Hepatocyte (in vitro differentiated cells): ENCODE measurements around the gene GMDS.

Source experiments
- EZH2 ChIP-seq: fragments of 200-600 bp; sonication (generic); IDR thresholded peaks from 2 replicates; pipeline ENCODE4 v1.6.1; 2016; ENCODE audit warnings: antibody characterized with exemption, mild to moderate bottlenecking, borderline replicate concordance
- EZH2phosphoT487 ChIP-seq: fragments of 200-600 bp; sonication (generic); IDR thresholded peaks from one replicate; pipeline ENCODE4 v1.6.1; 2018; ENCODE audit warnings: antibody characterized with exemption, mild to moderate bottlenecking, low read depth, moderate library complexity; ENCODE audit not compliant: unreplicated experiment, severe bottlenecking
- TF ChIP-seq, protein P1 (sequence below): fragments of 200-600 bp; sonication (generic); IDR thresholded peaks from 2 replicates; pipeline ENCODE4 v1.5.1; 2016; ENCODE audit warnings: antibody characterized with exemption, mild to moderate bottlenecking; ENCODE audit not compliant: poor library complexity

DNA sequence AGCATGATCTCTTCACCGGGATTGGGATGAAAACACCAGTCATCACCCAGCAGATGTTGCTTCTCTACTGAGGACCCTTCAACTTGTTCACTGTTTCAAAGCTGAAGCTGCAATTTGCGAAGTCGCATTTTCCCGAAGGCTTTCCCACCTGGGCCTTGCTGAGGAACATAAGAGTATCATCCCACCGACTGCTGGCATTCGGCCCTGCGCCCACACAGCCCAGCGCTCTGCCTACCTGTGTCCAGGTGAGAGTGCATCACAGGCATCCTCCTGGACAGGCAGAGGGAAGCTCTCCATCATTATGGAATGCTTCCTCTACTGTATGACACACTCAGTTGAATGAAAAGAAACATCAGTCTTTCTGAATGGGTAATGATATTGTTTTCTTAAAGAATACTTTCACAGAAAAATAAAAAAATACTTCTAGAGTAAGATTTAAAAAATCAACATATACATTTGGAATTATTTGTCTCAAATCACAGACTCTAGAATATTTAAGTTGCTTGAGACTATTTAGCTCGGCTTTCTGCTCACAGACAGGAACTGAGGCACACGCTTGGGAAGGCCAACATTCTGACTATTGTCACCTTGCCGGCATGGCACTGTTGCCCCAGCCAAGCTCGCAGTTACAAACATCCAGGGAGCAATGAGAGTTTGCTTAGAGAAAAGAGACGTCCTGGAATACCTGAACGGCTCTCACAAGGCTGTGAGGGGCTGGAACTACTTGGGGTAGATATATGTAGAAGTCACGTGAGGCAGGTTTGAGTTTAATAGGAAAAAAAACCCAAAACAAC lies 587.0 kb downstream of the GMDS start:
- TF ChIP-seq EZH2phosphoT487 (no peak), EZH2 (no peak)
- TF ChIP-seq, protein P1, sequence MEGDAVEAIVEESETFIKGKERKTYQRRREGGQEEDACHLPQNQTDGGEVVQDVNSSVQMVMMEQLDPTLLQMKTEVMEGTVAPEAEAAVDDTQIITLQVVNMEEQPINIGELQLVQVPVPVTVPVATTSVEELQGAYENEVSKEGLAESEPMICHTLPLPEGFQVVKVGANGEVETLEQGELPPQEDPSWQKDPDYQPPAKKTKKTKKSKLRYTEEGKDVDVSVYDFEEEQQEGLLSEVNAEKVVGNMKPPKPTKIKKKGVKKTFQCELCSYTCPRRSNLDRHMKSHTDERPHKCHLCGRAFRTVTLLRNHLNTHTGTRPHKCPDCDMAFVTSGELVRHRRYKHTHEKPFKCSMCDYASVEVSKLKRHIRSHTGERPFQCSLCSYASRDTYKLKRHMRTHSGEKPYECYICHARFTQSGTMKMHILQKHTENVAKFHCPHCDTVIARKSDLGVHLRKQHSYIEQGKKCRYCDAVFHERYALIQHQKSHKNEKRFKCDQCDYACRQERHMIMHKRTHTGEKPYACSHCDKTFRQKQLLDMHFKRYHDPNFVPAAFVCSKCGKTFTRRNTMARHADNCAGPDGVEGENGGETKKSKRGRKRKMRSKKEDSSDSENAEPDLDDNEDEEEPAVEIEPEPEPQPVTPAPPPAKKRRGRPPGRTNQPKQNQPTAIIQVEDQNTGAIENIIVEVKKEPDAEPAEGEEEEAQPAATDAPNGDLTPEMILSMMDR, result no peak
